HG03520 (cell line): ENCODE measurements around the gene PLOD3.
"Not testable (repeated sequence)": the region's sequence is repeated elsewhere in the genome, so short reads cannot be mapped to it uniquely, and the experiment has no call there.

ENCODE experiments used
- ATAC-seq: cut with Tn5 transposase; IDR thresholded peaks from one replicate; pipeline ENCODE4 v1.9.1; 2021; ENCODE audit warnings: mild to moderate bottlenecking, moderate library complexity; ENCODE audit not compliant: unreplicated experiment

The PLOD3 gene

DNA sequence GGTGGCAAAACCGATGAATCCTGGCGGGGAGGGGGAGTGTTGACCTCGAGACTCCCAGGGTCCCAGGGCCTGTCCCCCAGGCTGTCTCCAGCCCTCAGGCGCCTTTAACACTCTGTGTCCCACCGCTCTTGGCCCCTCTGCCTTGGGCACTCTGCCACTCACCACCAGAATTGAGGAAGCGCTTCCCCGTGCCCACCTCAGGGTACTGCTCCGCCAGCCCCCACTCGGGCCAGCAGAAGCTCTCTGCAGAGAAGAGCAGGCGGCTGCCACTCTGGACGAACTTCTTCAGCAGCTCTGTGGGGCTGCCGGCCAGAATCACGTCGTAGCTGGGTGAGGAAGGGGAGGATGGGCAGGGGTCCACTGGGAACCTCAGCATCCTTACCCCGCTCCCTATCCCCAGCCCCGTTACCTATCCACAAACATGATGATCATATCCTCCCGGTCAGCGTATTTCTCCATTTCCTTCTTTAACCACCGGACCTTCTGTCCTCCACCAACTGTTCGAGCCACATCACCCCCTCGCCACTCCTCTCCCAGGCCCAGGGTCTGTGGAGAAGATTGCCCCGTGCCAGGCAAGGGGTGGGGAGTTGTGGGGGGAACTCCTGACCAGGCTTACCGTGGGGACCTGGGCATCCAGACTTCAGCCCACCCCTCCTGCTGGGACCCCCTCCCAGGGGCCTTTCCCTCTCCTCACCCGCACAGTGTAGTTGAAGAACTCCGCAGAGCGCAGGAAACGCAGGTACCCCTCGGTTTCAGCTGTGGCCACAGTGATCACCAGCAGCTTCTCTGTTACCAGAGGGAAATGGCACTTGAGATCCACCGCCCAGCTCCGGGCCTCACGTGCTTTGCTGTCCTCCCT, 1.2 kb downstream of the PLOD3 start:
- ATAC-seq = no peak

DNA sequence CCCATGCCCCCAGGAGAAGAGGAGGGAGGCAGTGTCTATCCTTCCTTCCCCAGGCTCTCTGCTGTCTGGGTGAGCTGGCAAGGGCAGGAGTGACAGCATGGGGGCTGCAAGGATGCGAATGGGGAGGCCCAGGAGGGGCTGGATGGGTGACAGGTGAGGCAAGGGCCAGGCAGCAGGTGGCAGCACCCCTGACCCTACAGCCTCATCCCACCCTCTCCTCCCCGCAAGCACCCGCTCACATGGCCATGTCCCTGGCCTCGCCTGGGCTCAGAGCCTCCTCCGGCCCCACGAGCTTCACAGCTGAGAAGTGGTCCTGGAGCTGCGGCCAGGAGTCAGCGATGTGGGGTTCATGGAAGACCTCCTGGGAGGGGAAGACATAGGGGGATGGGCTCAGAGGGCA, 5.4 kb downstream of the PLOD3 start:
- ATAC-seq = no peak

DNA sequence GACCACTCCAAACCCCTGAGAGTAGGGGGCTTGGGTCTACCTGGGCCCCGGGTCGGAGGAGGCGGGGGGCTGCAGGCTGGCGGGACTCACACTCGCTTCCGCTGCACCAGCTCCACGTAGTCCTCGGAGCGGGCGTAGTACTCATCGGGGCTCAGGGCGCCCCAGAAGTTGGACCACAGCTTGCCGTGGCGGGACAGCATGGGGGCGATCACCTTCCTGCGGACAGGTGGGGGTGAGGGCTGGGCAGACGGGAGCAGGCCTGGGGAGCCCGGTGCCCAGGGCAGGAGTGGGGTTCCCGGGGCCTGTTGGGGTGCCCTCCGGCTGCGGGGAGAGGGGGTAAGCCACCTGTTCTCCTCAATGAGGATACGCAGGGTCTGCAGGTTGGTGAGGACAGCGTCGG, 5.9 kb downstream of the PLOD3 start:
- no peak for ATAC-seq

DNA sequence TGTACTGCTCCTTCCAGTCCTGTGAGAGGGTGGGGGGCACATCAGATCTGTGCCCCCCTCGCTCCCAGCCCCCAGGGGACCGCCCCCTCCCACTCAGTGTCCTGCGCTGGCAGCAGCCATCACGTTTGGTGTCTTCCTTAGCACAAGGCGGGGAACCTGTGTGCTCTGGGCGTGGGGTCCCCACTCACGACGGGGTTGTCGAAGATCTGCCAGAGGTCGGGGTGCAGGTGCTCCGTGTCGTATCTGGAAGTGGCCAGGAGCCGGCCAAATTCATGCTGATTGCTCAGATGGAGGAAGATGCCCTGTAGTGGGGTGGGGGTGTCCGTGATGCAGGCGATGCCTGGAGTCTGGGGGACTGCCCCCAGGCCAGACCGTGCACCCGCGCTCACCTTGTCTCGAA, 7.2 kb downstream of the PLOD3 start:
- ATAC-seq = no peak

DNA sequence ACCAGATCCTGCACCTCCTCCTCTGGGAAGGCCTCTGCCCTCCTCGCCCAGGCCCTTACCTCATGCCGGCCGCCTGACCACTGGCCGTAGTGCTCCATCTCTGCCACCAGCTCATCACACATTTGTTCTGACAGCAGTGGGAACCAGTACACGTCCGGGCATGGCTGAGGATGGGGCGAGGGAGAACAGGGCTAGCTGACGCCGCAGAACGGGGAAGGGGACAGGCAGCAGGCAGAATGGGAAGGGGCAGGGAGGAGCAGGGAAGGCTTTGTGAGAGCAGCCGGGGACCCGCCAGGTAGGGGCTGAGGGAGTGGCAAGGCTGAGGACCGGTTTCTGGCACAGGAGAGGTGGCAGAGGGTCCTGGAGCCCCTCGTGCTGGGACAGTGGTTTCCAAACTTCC, 8.6 kb downstream of the PLOD3 start:
- no peak for ATAC-seq

DNA sequence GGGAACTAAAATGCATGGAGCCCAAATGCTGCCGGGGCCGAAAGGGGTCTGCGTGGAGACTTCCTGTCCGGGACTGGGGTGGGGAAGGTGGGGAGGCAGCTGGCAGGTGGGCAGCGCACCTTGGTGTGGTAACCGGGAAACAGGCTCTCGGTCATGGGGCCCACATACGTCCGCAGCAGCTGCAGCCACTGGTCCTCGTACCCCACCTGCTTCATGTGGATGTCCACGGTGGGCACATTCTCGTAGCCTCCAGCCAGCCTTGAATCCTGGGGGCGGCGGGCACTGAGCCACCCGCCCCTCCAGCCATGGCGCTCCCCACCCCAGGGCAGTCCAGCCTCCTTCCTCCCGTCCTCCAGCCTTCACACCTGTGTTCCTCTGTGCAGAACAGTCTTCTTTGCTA, 9.9 kb downstream of the PLOD3 start:
- ATAC-seq = no peak

DNA sequence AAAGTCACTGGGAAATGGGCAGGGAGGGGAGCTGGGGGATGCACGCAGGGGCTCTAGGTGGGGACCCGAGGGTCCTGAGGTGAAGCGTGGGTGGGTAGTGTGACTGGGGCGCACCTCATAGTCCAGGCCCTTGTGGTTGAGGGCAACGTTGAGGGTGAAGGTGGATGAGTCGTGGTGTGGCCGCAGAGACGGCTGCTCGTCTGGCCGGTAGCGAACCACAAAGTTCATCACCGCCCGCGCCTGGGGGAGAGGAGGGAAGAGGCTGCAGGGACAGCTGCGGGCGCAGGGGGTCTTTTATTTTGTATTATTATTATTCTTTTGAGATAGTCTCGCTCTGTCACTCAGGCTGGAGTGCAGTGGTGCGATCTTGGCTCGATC, 10.7 kb downstream of the PLOD3 start:
- ATAC-seq = no peak

DNA sequence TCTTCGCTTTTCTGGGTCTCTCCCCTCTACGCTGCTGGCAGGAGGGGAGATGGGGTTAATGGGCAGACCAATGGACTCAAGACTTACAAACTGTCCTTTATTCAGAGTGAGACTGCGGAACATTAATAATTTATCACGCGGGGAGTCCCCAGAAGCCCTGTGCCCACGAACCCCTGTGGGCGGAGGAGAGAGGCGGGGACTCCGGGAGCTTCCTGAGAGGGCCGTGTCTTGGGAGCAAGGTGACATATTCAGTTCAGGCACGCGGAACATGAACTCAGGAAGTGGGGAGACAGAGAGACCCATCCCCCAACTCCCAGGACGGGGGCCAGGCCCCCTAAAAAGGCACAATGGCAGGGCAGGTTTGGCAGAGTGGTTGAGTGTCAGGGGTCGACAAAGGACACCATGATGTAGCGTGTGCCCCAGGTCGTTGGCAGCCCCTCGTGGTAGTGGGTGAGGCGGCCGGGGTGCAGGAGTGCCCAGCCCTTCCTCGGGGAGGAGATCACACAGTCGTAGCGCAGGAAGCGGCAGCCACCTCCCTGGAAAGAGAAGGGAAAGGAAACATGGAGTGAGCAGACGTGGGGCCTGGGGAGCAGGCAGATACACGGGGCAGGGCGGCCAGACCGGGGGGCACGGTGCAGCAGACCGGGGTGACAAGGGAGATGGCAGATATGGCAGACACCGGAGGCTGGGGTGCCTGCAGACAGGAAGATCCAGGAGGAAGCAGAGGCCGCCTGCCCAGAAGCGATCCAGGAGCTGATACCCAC, 11.3 kb downstream of the PLOD3 start:
- ATAC-seq = no peak

DNA sequence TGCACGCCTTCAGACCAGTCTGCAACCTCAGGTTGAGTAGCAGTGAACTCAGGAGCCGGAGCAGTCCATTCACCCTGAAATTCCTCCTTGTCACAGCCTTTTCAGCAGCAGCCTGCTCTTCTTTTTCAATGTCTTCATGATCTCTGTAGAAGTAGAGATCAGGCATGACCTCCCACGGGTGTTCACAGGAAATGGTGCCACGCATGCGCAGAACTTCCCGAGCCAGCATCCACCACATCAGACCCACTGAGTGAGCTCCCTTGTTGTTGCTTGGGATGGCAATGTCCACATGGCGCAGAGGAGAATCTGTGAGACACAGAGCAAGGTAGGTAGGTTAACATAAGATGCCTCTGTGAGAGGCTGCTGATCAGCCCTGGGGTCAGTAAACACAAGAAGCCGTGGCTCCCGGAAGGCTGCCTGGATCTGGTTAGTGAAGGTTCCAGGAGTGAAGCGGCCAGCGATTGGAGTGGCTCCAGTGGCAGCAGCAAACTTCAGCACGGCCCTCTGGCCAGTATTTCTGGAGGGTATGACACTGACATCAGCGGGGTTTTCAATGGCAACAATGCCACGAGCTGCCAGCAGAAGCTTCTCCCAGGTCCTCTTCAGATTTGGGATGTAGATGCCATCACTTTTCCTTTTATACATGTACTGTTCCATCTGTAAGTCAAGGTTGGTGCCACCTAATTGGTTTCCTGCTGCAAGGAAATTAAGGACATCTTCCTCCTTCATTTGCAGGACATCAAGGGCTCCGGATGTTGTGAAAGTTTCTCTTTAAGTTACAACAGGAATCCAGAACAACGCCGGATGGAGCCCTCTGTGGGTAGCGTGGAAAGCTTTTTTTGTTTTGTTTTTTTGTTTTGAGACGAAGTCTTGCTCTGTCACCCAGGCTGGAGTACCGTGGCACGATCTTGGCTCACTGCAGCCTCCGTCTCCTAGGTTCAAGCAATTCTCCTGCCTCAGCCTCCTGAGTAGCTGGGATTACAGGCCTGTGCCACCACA, 13.3 kb downstream of the PLOD3 start:
- not testable (repeated sequence) for ATAC-seq

DNA sequence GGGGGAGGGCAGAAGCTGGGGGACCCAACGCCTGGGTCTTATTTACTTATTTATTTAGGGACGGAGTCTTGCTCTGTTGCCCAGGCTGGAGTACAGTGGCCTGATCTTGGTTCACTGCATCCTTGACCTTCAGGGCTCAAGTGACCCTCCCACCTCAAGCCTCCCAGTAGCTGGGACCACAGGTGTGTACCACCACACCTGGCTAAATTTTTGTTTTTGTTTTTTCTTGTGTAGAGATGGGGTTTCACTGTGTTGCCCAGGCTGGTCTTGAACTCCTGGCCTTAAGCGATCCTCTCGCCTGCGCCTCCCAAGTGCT, 14.8 kb downstream of the PLOD3 start:
- ATAC-seq = no peak

DNA sequence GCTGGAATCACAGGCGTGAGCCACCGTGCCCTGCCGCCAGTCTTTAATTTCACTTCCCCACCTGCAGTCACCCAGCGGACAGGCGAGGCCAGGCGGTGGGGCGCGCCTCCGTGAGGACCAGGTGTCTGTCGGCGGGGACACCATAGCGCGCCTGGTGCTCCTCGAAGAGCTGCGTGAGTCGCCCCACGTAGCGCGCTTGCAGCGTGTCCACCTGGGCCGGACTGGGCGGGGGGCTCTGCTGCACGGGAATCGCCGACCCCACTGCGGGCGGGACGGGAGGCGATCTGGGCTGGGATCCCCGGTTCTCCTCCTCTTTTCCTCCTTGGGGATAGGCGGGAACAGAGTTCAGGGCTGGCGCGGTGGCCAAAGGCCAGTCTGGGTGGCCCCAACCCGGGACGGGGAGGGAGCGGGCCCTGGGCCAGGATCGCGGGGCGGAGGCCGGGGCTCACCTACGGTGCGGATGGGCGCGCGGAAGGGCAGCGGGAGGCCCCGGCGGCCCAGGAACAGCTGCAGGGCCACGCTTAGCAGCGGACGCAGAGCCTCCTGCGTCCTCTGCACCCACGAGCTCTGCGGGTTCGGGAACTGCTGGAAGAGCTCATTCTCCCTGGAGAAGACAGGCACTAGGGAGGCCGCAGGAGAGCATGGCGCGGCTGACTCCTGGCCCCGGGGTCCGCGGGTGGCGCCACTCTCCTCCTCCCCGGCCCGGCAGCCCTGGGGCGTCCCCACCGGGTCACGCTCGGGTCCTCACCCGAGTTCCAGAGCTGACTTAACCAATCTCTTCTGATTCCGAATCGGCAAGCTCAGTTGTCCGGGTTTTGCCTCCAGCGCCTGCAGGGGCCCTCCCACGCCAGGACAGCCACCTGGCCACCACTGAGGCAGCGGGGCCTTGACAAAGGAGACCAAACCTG, 15.4 kb downstream of the PLOD3 start:
- ATAC-seq = no peak

DNA sequence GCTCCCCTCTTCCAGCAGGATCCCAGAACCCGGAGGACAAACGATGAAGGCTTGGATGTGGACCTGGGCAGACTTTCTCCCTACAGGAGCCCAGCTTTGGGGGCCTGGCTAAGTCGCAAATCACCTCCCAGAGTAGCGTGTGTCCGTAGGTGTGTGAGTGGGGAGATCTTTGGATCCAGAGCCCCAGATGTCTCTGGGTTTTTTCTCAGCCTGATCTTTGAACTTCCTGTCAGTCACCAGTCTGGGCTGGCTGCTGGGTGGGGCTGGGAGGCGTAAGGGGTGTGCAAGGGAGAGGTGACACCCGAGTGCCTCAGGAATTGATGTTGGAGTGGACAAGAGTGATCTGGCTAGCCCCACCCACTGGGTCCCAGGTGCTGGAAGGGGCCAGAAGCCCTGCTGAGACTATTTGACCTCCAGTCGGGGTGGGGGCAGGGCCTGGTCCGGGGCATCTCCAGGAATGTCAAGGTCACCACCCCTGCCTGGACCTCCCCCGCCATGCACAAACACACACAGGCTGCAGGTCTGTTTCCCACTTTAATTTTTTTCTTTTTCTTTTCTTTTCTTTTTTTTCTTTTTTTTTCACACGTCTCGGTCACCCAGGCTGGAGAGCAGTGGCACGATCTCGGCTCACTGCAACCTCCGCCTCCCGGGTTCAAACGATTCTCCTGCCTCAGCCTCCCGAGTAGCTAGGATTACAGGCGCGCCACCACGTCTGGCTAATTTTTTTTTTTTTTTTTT, 16.4 kb downstream of the PLOD3 start, which contains the start of gene MOGAT3:
Gene MOGAT3 (minus strand): TSS at position 175 of the 738 bp plus-strand sequence. CDS start 182 bp downstream, outside the sequence.
- no peak for ATAC-seq

DNA sequence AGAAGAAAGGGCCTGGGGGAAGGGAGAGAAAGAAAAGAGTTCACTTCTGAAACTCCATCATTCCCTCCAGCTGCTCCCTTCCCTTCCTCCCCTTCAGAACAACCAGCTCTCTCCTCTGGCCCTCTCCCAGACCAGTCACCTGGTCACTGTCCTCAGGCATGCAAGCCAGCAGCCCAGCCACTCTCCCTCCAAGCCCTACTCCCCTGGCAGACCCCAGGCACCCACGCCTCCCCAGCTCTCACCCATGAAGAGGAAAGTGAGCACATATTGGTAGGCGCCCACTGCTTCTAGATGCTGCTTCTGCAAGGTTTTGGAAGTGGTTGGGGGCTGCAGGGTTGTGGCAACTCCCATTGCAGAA, 16.9 kb downstream of the PLOD3 start:
- ATAC-seq = no peak

DNA sequence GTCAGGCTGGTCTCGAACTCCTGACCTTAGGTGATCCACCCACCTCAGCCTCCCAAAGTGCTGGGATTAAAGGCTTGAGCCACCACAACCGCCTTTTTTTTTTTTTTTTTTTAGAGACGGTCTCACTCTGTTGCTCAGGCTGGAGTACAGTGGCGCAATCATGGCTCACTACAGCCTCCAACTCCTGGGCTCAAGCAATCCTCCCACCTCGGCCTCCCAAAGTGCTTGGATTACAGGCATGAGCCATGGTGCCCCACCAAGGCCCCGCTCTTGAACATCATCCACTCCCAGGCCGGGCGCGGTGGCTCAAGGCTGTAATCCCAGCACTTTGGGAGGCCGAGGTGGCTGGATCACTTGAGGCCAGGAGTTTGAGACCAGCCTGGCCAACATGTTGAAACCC, 17.9 kb downstream of the PLOD3 start:
- ATAC-seq = not testable (repeated sequence)

DNA sequence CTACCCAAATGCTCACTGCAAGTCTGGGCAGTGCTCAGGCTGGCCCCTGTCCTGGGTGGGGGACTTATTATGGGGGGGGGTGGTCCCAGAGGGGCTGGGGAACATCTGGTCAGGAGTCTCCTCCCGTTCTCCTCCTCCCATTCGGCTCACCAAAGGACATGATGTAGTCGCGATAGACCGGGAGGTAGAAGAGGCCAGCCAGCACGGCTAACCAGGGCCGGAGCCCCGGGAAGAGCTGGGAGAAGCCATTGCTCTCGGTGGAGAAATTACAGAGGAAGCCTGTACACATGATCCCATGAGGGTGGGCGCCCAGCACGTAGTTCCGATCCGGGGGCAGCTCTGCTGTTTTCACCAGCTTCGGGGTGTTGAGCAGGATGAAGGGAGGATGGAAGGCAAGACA, 18.9 kb downstream of the PLOD3 start:
- no peak for ATAC-seq

DNA sequence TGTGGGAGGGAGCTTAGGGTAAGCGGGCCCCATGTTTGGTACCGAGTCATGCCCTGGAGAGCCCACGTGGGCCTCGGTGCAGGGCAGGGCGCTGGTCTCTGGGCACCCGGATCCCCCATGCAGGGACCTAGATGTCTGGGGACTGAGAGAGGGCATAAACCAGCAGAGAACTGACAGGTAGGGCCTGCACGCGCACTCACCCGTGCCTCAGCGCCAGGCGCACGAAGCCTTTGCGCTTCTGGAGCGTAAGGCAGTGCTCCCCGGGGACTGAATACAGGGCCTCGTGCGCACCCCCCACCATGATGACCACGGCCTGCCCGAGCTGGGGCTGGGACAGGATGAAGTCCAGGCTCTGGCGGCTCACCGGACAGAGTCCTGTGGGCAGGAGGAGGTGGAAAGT, 19.4 kb downstream of the PLOD3 start:
- ATAC-seq = no peak

DNA sequence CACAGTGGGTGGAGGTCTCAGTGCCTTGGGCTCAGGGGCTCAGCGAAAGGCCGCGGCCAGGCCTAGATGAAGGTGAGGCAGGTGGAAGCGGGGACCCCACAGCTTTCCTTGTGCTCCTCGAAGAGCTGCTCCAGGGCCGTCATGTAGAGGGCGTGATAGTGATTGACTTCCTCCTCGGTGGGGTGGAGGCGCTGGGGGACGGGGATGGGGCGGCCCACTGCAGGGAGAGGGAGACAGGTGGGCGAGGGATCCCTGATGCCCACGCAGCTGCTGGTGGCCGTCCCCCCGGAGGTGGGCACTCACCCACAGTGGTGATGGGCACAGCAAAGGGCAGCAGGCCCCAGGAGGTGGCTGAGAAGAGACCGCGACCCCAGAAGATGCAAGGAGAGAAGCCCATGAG, 21.5 kb downstream of the PLOD3 start:
- no peak for ATAC-seq

DNA sequence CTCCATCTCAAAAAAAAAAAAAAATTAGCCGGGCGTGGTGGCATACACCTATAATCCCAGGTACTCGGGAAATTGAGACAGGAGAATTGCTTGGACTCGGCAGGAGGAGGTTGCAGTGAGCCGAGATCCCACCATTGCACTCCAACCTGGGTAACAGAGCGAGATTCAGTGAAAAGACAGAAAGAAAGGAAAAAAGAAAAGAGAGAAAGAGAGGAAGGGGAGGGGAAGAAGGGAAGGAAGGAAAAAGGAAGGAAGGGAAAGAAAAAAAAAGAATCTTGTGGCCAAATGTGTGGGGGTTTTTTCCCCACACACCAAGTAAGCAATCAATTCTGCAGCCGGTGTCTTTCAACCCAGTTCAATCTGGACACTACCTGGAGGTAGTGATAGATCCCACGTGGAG, 28.3 kb downstream of the PLOD3 start:
- ATAC-seq = no peak

DNA sequence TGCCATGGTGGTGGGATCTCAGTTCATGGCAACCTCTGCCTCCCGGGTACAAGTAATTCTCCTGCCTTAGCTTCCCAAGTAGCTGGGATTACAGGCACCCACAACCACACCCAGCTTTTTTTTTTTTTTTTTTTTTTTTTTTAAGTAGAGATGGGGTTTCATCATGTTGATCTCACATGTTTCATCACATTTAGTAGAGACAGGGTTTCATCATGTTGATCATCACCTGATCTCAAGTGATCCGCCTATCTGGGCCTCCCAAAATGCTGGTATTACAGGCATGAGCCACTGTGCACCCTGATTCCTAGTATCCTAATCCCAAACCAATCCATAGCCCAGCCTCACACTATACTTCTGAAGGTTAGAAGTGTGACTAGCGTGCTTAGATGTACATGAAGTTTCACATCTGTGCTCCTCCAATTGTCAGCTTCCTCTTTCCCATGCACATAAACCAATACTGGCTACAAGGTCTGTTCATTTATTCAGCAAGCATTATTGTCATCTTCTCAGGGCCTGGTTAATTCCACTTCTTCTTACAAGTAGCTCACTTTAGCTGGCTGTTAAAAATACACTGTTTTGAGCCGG, 30.4 kb downstream of the PLOD3 start:
- ATAC-seq = no peak
